GM10266 (cell line): ENCODE results near the gene KLF6.
A peak's percentile ranks its signal among the peaks of the same experiment; 100 is the strongest.

Experiments
- DNase-seq: peaks from one replicate; pipeline ENCODE4 v3.0.0; 2012; ENCODE audit errors: extremely low spot score
- TF ChIP-seq, protein P1 (sequence below): IDR thresholded peaks from 2 replicates; pipeline ENCODE4 v1.5.1; 2012; ENCODE audit warnings: mild to moderate bottlenecking, low read depth; ENCODE audit not compliant: control insufficient read depth, insufficient read depth; ENCODE audit errors: missing control alignments

Gene KLF6

DNA sequence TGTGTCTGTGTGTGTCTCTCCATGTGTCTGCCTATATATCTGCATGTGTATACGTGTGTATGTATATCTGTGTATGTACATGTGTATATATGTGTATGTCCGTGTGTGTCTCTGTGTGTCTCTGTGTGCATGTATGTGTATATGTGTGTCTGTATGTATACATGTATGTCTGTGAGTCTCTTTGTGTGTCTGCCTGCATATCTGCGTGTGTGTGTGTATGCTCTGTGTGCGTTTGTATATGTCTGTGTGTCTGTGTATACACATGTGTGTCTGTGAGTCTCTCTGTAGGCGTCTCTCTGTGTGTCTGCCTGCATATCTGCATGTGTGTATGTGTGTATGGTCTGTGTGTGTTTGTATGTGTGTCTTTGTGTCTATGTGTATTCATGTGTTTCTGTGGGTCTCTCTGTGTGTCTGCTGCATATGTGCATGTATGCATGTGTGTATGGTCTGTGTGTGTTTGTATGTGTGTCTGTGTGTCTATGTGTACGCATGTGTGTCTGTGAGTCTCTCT lies 23.7 kb upstream of the KLF6 start:
- TF ChIP-seq, protein P1, sequence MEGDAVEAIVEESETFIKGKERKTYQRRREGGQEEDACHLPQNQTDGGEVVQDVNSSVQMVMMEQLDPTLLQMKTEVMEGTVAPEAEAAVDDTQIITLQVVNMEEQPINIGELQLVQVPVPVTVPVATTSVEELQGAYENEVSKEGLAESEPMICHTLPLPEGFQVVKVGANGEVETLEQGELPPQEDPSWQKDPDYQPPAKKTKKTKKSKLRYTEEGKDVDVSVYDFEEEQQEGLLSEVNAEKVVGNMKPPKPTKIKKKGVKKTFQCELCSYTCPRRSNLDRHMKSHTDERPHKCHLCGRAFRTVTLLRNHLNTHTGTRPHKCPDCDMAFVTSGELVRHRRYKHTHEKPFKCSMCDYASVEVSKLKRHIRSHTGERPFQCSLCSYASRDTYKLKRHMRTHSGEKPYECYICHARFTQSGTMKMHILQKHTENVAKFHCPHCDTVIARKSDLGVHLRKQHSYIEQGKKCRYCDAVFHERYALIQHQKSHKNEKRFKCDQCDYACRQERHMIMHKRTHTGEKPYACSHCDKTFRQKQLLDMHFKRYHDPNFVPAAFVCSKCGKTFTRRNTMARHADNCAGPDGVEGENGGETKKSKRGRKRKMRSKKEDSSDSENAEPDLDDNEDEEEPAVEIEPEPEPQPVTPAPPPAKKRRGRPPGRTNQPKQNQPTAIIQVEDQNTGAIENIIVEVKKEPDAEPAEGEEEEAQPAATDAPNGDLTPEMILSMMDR = no peak
- no peak for DNase-seq

DNA sequence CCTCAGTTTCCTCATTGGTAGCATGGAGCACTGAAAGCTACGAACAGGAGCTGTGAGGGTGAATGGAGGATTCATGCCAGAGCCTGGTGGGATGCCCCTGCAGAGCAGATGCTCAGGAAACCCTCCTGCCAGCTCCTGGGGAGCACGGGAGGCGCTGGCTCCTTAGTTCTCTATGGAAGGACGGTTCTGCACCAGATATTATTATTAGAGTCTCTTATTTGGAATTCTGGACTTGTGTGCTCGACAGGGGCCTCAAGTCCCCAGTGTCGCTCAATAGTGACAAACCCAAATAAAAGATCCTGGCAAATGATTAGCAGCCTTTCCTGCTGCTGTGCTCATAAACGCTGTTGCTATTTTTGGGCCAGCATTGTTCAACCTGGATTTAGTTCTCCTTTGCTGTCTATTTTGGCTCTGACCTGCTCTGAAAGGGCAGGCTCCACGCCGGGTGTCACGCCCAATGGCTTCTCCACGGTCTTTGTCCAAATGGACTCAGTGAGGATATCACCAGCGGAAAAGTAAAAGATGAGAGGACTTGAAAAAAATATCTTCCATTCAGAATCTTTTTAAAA lies 23.0 kb upstream of the KLF6 start:
- TF ChIP-seq, protein P1 = no peak
- no peak for DNase-seq

DNA sequence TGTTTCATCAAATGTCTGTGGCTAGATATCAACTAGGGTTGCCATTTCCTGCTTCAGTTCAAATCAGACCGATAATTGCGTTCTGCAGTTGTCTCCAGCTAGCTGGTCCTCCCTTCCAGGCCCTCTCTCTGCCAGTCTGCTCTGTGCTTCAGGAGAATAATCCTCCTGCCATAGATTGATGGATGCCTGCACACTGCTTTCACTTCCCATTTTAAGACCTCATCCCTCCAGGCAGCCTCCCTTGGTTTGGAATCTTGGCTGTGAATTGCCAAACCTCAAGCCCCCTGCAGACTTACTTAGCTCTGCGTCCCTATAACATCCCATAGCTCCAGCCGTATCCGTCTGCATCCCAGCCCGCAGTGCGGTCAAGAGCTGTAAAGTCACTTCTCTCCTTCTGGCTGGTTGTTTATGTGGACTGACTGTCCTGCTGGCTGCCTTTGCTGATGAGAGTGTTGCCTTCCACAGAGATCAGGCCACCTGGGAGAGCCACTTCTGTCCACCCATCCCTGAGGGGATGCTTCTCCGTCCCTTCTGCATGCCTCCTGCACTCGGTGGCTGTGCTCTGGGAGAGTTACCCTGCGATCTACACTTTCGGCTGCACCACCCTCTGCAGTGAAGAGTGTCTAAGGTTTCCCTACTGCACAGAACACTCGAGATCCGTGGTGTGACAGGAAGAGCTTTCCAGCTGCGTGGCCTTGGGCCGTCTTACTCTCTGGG lies 22.4 kb upstream of the KLF6 start:
- DNase-seq = no peak
- TF ChIP-seq, protein P1 = no peak

DNA sequence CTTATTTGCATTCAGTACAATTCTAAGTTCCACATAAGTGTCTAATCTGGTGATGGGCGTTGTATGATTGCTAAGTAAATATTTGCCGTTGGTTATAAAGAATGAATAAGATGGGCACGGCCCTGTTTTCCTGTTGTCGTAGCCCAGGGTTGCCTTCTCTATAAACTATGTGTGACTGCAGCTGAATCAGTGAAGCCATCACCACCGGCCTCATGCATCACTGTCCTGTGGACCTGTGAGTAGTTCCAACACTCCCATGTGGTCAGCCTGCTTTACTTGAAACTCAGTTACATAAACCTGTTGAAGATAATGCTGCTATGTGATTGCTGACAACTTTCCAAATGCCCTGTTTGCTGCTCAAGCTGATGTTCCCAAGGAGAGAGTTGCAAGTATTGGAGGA lies 21.6 kb upstream of the KLF6 start:
- DNase-seq = no peak
- TF ChIP-seq, protein P1 = no peak

DNA sequence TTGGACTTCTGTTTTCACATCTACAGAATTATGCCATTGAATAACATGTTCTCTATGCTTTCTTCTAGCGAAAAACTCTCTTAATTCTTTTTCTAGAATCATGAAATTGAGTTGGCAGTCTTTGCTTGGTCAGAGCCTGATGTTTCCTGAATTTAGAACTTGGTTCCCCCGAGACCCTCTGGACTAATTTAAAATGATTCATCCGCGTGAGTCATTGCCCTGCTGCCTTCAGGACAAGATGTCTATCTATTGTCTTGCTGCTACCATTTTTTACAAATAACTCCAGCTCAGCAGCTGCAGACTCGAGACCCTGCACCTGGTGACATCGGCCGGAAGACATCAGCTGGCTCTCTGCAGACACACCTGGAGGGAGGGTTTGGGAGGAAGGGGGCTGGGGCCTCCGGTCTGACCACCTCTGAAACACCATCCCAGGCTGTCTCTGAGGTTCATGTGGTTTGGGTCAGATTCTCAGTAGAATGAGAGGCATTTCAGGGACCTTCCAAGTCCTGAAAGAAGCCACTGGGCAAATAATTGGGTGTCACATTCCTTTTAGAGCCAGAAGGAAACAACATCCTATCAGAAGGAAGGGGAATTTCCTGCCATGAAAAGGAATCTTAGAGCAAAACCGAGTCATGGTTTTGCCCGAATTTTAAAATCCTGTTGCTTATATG lies 20.9 kb upstream of the KLF6 start:
- TF ChIP-seq, protein P1 = no peak
- DNase-seq = no peak

DNA sequence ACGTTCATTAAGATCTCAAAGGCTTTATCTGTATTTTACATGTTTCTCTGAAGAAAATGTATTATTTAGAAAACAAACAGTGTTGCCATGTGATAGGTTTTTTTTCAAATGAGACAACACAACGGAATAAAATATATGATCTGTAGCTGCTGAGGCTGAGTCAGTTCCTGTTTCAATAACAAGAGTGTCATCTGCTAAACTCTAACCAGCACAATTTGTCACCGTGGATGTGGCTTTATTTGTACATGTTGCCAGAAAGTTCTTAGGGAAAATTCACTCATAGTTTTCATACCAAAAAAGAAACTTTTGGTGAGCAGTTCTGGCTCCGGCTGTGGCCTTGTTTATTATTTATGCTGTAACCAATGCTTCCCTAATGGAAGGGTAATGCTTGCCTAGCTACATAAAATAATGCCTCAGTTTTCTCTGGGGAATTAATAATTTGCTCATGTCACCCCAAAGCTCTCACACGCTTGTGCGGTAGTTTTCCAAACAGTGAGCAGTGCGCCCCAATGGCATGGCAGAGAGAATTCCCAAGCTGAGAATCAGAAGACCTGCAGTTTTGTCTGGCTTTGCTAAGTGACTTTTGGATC lies 20.3 kb upstream of the KLF6 start:
- DNase-seq = peak; percentile 47
- TF ChIP-seq, protein P1 = no peak
